NCI-H748 (cell line): Measurements from ENCODE around the gene ITGB1.
A peak's percentile ranks its signal among the peaks of the same experiment; 100 is the strongest.
"Not testable (repeated sequence)": the region's sequence is repeated elsewhere in the genome, so short reads cannot be mapped to it uniquely, and the experiment has no call there.

Experiments
- DNase-seq: peaks from one replicate; lab custom pipeline; 2025; ENCODE audit not compliant: unreplicated experiment; lab: John Stamatoyannopoulos, UW

ITGB1 gene

GRCh38 chr10:32980558-32981468 is 22.8 kb upstream of the ITGB1 start:
- DNase-seq = peak; percentile 91

- DNase-seq = no peak
Measured at GRCh38 chr10:32980242-32980557, 22.2 kb upstream of the ITGB1 start.

GRCh38 chr10:32979719-32980118 is 21.7 kb upstream of the ITGB1 start:
- not testable (repeated sequence) for DNase-seq

GRCh38 chr10:32979041-32979440 is 21.0 kb upstream of the ITGB1 start:
- no peak for DNase-seq

GRCh38 chr10:32977846-32978809 is 20.1 kb upstream of the ITGB1 start:
- not testable (repeated sequence) for DNase-seq

- no peak for DNase-seq
Measured at GRCh38 chr10:32976338-32976737, 18.3 kb upstream of the ITGB1 start.

- DNase-seq = no peak
Measured at GRCh38 chr10:32972929-32973328, 14.9 kb upstream of the ITGB1 start.

- no peak for DNase-seq
Measured at GRCh38 chr10:32972460-32972859, 14.4 kb upstream of the ITGB1 start.

- peak; percentile 39 for DNase-seq
Measured at GRCh38 chr10:32971536-32972091, 13.6 kb upstream of the ITGB1 start.

GRCh38 chr10:32970910-32971309 is 12.9 kb upstream of the ITGB1 start:
- no peak for DNase-seq

GRCh38 chr10:32964270-32964669 is 6.2 kb upstream of the ITGB1 start:
- DNase-seq = no peak

GRCh38 chr10:32963096-32963495 is 5.1 kb upstream of the ITGB1 start:
- DNase-seq = no peak

- no peak for DNase-seq
Measured at GRCh38 chr10:32962521-32962920, 4.5 kb upstream of the ITGB1 start.

GRCh38 chr10:32961895-32962369 is 3.9 kb upstream of the ITGB1 start:
- no peak for DNase-seq

- no peak for DNase-seq
Measured at GRCh38 chr10:32961343-32961894, 3.4 kb upstream of the ITGB1 start.

- DNase-seq = peak; percentile 2
Measured at GRCh38 chr10:32960022-32960421, 2.0 kb upstream of the ITGB1 start.

- no peak for DNase-seq
Measured at GRCh38 chr10:32959006-32959920, 1.2 kb upstream of the ITGB1 start.

GRCh38 chr10:32957341-32958084 is 517 bp downstream of the ITGB1 start:
- peak; percentile 46 for DNase-seq
